ENCODE measurements around the gene RAB27B. TPM values are rescaled to one million over a fixed set of nuclear protein-coding genes. Genes with fewer than 3 reads are reported as not detected.
A peak's percentile ranks its signal among the peaks of the same experiment; 100 is the strongest.

The RAB27B gene
- polyA plus RNA-seq, 2 of the 4 experiments (the other 2 are of a cell fraction) = 11.0 to 13.2 TPM

DNA sequence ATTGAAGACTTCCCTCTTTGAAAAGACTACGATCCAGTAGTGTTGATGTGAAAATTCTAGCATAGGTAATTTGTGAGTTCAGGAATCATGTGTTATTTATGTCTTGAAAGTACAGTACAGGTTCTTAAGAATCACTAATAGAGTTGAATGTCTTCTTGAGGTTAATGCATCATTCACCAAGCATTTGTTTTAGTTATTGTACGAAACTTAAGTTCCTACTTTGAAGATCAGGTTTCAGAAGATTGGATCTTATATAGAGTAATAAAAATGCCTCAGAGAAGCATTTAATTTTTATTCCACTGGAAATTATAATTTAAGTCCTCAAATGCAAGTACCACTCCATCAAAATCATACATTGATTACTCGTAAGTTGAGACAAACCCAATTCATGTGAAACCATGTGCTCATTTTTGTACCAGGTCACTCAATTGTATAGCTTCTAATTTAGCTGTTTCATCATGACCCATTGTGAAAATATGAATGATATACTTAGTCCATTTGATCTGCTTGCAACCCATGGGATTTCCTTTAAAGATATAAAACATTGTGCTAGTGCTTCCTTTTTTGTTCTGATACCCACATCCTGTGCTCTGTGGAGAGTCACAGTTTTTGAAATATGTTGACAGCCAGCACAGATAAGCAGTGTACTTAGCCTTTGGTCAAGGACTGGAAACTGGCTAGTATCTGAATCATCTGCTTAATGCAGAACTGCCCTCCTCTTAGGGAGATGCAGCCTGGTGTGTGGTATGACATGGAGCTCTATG lies 22.5 kb upstream of the RAB27B start:
- ATAC-seq = peak in 1 of 2 experiments; percentile 64; a peak in 3 of 6 replicates
- TF ChIP-seq MAZ (IDR thresholded peaks at IDR 0.05; ENCODE audit: borderline replicate concordance, low read depth, low read length) (no peak), CHD2 (IDR thresholded peaks at IDR 0.05; ENCODE audit: low read length, partially characterized antibody) (no peak), JUN (IDR thresholded peaks at IDR 0.05) (no peak), FOSL2 (IDR thresholded peaks at IDR 0.05) (no peak), FOSL2 (CRISPR knock-in tag; IDR thresholded peaks at IDR 0.05) (no peak), HOXB5 (CRISPR knock-in tag; IDR thresholded peaks at IDR 0.05) (no peak), KDM1A (IDR thresholded peaks at IDR 0.05; ENCODE audit: low read depth) (no peak), EP300 (IDR thresholded peaks at IDR 0.05) (no peak)
- TF ChIP-seq, protein P1, sequence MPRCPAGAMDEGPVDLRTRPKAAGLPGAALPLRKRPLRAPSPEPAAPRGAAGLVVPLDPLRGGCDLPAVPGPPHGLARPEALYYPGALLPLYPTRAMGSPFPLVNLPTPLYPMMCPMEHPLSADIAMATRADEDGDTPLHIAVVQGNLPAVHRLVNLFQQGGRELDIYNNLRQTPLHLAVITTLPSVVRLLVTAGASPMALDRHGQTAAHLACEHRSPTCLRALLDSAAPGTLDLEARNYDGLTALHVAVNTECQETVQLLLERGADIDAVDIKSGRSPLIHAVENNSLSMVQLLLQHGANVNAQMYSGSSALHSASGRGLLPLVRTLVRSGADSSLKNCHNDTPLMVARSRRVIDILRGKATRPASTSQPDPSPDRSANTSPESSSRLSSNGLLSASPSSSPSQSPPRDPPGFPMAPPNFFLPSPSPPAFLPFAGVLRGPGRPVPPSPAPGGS (IDR thresholded peaks at IDR 0.05) = no peak
- H3K4me1 ChIP-seq = peaks cover 12% of the 10 kb centered on the region
- DNase-seq (ENCODE audit: low read depth in 1 of 2, low spot score in 1 of 2) = peak in 1 of 2 experiments; percentile 26
- H3K27ac ChIP-seq = peak overlapping the region in 1 of 2 experiments; percentile 46; a peak in 1 of 6 replicates
- no peak overlapping the region for H3K4me3 ChIP-seq
- no peaks in the 10 kb centered on the region for H3K9me3 ChIP-seq
- no peak overlapping the region for H3K4me2 ChIP-seq
- 64% methylated on average over 3 of the region's 3 CpGs for WGBS (ENCODE audit: missing lambda C conversion rate)
- ChIA-PET POLR2A (no interaction called here), CTCF (no interaction called here)
- peak; percentile 49 for FAIRE-seq

DNA sequence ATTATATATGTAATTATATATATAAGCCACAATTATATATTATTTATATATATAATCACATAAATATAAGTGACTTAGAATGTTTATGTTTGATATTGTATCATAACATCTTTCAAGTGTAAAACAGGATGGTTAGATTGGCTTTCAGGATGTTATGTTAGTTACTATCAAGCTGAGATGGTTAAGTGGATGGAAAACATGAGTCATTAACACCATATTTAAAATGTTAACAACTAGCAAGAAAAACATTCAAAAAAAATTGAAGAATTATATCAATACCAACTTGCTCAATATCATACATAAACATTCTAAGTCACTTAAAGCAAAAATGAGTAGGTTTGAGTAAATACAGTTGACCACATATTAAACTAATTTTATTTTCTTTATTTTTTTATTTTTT lies 21.8 kb upstream of the RAB27B start:
- ChIA-PET CTCF (no interaction called here), POLR2A (no interaction called here)
- Histone ChIP-seq H3K4me2 (no peak overlapping the region), H3K9me3 (no peaks in the 10 kb centered on the region), H3K4me1 (peaks cover 12% of the 10 kb centered on the region), H3K27ac (no peak overlapping the region), H3K4me3 (no peak overlapping the region)
- ATAC-seq (no peak), DNase-seq (ENCODE audit: low read depth in 1 of 2, low spot score in 1 of 2) (no peak), FAIRE-seq (no peak)
- TF ChIP-seq CBX8 (IDR thresholded peaks at IDR 0.05) = no peak

DNA sequence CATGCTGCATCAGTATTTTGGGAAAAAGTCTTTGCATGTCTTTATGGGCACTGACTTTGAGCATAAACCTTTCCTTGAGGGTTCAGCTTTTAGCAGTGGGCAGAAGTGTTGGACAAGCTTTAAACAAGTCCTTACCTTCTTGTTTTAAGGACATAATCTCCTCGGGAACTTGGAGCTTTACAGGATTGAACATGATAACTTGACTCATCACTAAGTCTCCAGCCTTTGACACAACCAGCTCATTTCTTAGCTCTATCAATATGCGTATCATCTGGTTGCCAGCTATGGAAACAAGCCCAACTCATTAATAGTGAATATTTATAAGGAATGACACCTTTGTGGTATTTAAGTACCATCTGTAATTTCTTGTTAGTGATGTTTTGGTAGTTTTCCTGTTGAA lies 21.0 kb upstream of the RAB27B start:
- POLR2A ChIA-PET = no interaction called here
- Histone ChIP-seq H3K4me3 (no peak overlapping the region), H3K9me3 (no peaks in the 10 kb centered on the region), H3K27ac (no peak overlapping the region), H3K4me2 (no peak overlapping the region), H3K4me1 (peaks cover 9% of the 10 kb centered on the region)
- WGBS (ENCODE audit: missing lambda C conversion rate) = 87% methylated on average over 2 of the region's 2 CpGs
- FAIRE-seq = no peak
- no peak for DNase-seq (ENCODE audit: low read depth in 1 of 2, low spot score in 1 of 2)
- TF ChIP-seq NR3C1 (IDR thresholded peaks at IDR 0.05) (no peak), RAD21 (conservative IDR thresholded peaks at IDR 0.05 in 1 of 2, IDR thresholded peaks at IDR 0.05 in 1 of 2) (no peak), RCOR1 (IDR thresholded peaks at IDR 0.05; ENCODE audit: low read depth, low read length) (no peak), HDAC2 (IDR thresholded peaks at IDR 0.05) (no peak), ZSCAN20 (CRISPR knock-in tag; IDR thresholded peaks at IDR 0.05) (no peak), HOXB5 (CRISPR knock-in tag; IDR thresholded peaks at IDR 0.05) (no peak), ESRRA (IDR thresholded peaks at IDR 0.05; ENCODE audit: borderline replicate concordance, low read length) (no peak), ZFP36 (IDR thresholded peaks at IDR 0.05; ENCODE audit: borderline replicate concordance, partially characterized antibody) (no peak), CEBPB (IDR thresholded peaks at IDR 0.05) (no peak), MYC (IDR thresholded peaks at IDR 0.05; ENCODE audit: borderline replicate concordance, low read length) (no peak), SREBF2 (IDR thresholded peaks at IDR 0.05) (no peak), NPAS2 (CRISPR knock-in tag; IDR thresholded peaks at IDR 0.05; ENCODE audit: borderline replicate concordance) (no peak), JUN (IDR thresholded peaks at IDR 0.05) (no peak), EHMT2 (IDR thresholded peaks at IDR 0.05; ENCODE audit: low read depth) (no peak), TFCP2L1 (CRISPR knock-in tag; IDR thresholded peaks at IDR 0.05) (no peak), KDM5A (IDR thresholded peaks at IDR 0.05) (no peak), POLR2AphosphoS2 (conservative IDR thresholded peaks at IDR 0.05; ENCODE audit: low read length) (no peak)
- TF ChIP-seq, protein P2, sequence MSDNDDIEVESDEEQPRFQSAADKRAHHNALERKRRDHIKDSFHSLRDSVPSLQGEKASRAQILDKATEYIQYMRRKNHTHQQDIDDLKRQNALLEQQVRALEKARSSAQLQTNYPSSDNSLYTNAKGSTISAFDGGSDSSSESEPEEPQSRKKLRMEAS (IDR thresholded peaks at IDR 0.05) = no peak
- TF ChIP-seq, protein P3, sequence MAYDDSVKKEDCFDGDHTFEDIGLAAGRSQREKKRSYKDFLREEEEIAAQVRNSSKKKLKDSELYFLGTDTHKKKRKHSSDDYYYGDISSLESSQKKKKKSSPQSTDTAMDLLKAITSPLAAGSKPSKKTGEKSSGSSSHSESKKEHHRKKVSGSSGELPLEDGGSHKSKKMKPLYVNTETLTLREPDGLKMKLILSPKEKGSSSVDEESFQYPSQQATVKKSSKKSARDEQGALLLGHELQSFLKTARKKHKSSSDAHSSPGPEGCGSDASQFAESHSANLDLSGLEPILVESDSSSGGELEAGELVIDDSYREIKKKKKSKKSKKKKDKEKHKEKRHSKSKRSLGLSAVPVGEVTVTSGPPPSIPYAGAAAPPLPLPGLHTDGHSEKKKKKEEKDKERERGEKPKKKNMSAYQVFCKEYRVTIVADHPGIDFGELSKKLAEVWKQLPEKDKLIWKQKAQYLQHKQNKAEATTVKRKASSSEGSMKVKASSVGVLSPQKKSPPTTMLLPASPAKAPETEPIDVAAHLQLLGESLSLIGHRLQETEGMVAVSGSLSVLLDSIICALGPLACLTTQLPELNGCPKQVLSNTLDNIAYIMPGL (CRISPR knock-in tag; IDR thresholded peaks at IDR 0.05; ENCODE audit: borderline replicate concordance) = no peak
- TF ChIP-seq, protein P4, sequence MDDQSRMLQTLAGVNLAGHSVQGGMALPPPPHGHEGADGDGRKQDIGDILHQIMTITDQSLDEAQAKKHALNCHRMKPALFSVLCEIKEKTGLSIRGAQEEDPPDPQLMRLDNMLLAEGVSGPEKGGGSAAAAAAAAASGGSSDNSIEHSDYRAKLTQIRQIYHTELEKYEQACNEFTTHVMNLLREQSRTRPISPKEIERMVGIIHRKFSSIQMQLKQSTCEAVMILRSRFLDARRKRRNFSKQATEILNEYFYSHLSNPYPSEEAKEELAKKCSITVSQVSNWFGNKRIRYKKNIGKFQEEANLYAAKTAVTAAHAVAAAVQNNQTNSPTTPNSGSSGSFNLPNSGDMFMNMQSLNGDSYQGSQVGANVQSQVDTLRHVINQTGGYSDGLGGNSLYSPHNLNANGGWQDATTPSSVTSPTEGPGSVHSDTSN (IDR thresholded peaks at IDR 0.05) = no peak
- CTCF ChIA-PET = no interaction called here
- ATAC-seq = no peak

Measured in A549 (cell line).